ENCODE measurements around the gene SCYGR3.

SCYGR3 gene, protein sequence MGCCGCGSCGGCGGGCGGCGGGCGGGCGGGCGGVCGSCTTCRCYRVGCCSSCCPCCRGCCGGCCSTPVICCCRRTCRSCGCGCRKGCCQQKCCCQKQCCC

DNA sequence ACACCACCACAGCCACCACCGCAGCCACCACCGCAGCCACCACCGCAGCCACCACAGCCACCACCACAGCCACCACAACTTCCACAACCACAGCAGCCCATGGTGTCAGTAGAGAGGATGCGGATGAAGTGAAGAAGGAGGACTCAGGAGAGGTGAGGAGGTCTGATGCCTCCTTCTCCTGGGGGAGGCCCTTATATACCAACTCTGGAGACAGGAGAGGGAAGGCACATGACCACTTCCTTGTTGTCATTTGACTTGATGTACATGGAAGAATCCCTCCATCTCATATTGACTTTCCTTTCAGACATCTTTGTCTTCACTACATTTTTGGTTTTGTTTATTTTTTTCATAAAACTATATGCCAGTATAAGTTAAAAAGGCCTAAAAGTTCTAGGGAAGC, at the start of gene SCYGR3:
SCYGR3 (minus strand) TSS at position 101 of the 400 bp plus-strand sequence; CDS start at position 101, 0 bp downstream.
- no peak for DNase-seq (ENCODE audit: low read depth)

DNA sequence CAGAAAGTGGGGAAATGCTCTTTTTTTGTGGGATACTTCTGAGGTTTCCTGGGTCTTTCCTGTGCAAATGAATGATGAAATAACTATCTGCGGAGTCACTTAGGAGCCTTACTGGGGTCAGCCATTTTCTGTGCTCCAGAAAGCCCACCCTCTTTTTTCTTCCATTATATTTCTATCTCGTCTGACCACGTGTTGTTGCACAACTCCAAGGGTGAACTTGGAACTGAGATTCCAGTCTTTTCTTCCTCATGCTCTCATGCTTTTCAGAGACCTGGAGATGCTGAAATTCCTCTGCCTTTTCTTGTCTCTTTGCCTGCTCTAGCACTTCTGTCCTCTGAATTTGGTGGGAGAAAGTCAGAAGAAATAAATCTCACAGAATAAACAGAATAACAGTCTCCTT, 47.2 kb upstream of the SCYGR3 start:
- DNase-seq (ENCODE audit: low read depth), result no peak

DNA sequence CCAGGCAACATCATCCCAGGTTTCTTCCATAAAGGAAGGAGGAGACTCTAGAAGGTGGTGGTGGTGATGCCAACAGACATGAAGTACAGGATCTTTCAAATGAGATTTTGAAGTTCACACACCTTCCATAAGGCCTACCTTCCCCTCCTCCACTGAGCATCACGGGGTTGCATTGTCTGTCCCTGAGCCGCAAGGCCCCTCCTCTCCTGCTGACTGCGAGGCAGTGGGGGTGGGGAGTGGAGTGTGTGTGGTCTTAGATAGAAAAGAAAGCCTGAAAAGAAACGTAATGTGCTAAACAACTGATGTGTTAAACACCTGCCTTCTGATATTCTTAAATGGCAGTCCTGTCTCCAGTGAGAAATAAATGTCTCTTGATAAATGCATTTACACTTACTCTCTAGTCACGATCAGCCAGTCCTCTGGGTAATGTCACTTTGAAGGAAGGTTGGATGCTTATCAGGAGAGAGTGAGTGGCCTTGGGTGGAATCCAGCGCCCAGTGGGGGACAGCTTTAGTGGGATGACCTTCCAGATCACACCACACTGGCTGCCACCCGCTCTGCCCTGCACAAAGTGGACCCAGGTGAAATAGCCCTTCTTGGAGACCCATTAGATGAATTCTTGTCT, 46.5 kb upstream of the SCYGR3 start:
- no peak for DNase-seq (ENCODE audit: low read depth)

- no peak for DNase-seq (ENCODE audit: low read depth)
Observed at GRCh38 chr2:227657199-227657845, 42.7 kb upstream of the SCYGR3 start.

DNA sequence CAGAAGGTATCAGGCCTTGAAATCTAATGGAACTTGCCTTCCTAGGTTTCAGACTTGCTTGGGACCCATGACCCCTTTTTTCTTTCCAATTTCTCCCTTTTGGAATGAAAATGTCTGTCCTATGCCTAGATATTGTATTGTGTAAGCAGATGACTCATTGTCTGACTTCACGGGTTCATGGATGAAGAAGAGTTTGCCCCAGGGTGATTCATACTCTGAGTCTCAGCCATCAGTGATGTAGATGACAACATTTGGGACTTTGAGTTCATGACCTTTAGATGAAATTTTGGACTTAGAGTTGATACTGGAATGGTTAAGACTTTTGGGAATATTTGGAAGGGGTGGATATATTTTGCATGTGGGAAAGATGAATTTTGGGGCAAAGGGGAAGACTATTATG, 40.8 kb upstream of the SCYGR3 start:
- DNase-seq (ENCODE audit: low read depth), result no peak

GRCh38 chr2:227654426-227654825, 39.8 kb upstream of the SCYGR3 start:
- DNase-seq (ENCODE audit: low read depth), result no peak

GRCh38 chr2:227653419-227653818, 38.8 kb upstream of the SCYGR3 start:
- DNase-seq (ENCODE audit: low read depth), result no peak

- no peak for DNase-seq (ENCODE audit: low read depth)
Observed at GRCh38 chr2:227643990-227644551, 29.4 kb upstream of the SCYGR3 start.

DNA sequence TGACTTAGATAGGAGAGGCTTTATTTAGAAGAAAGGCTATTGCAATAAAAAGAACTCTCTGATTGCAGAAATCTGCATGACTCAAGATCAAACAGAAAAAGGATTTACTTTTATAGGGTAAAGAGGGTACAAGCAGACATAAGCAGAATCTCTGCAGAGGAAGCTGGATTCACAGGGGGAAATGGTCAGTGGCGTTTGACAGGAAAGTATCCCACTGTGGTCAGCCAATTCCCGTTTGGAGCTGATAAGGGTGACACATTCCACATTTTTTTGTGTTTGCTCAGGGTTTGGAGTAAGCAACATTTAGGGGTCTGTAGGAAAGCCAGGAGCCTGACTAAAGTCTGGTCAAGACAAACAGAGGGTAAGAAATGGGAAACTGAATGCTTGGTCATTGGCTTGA, 28.0 kb upstream of the SCYGR3 start:
- no peak for DNase-seq (ENCODE audit: low read depth)

- DNase-seq (ENCODE audit: low read depth), result no peak
Observed at GRCh38 chr2:227634201-227634600, 19.6 kb upstream of the SCYGR3 start.

GRCh38 chr2:227632827-227633226, 18.2 kb upstream of the SCYGR3 start:
- DNase-seq (ENCODE audit: low read depth), result no peak

- no peak for DNase-seq (ENCODE audit: low read depth)
Observed at GRCh38 chr2:227630322-227630721, 15.7 kb upstream of the SCYGR3 start.

DNA sequence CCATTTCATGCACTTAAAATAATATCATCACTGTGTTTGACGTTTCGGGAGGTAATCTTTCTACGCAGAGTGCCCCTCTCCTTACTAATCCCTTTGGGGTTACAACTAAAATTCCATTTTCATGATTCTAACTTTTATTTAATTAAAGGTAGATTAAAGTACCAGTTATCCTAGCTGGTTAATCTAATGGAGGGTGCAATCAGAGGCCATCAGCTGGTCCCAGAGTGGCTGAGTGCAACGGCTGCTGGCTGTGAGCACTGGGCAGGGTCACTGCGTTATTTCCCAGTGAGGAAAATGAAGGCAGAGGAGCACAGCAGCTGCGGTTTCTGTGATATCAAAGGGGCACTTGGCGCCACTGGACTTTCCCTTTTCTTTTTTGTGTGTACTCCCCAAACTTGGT, 14.8 kb upstream of the SCYGR3 start:
- no peak for DNase-seq (ENCODE audit: low read depth)

- no peak for DNase-seq (ENCODE audit: low read depth)
Observed at GRCh38 chr2:227627769-227628168, 13.1 kb upstream of the SCYGR3 start.

DNA sequence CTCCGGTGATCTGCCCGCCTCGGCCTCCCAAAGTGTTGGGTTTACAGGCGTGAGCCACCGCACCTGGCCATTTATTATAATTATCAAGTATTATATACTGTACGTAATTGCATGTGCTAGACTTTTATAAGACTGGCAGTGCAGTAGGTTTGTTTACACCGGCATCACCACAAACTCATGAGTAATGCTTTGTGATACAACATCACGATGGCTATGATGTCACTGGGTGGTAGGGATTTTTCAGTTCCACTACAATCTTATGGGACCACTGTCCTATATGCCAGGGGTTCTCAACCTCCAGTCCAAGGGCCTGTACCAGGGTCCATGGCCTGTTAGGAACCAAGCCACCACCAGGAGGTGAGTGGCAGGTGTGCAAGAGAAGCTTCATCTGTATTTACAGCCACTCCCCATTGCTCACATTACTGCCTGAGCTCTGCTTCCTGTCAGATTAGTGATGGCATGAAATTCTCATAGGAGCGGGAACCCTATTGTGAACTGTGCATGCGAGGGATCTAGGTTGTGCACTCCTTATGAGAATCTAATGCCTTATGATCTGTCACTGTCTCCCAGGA, 12.0 kb upstream of the SCYGR3 start:
- DNase-seq (ENCODE audit: low read depth), result no peak

- DNase-seq (ENCODE audit: low read depth), result no peak
Observed at GRCh38 chr2:227625420-227625819, 10.8 kb upstream of the SCYGR3 start.

- no peak for DNase-seq (ENCODE audit: low read depth)
Observed at GRCh38 chr2:227623226-227623625, 8.6 kb upstream of the SCYGR3 start.

DNA sequence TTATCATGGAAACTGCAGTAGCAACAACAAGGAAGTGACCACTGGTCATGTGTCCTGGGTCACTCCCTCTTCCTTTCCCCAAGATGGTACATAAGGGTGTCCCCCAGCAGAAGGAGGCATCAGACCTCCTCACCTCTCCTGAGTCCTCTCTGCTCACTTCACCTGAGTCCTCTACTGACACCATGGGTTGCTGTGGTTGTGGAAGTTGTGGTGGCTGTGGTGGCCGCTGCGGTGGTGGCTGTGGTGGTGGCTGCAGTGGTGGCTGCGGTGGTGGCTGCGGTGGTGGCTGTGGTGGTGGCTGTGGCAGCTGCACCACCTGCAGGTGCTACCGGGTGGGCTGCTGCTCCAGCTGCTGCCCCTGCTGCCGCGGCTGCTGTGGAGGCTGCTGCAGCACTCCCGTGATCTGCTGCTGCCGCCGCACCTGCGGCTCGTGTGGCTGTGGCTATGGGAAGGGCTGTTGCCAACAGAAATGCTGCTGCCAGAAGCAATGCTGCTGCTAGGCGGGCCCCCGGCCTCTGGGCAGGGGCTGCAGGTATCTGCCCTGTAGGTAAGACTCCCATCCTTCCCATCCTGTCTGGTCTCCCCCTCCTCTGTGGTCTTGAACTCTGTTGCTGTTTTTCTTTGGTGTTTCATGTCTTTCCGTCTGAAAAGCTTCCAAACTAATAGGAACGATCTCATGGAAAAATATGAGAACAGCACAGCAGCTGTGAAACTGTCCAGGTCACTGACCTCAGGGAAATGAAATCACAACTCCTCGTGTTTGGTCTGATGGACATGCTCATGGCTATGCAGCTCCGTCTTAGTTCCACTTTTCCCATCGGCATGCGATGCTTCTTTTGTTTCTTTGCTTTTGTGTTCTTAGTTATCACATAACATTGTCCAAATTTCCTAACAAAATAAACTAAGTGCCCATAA, 2.9 kb upstream of the SCYGR3 start, which contains the start of gene SCYGR4:
SCYGR4 (plus strand) TSS at position 183 of the 915 bp plus-strand sequence; CDS start at position 183, 0 bp downstream.
- DNase-seq (ENCODE audit: low read depth), result no peak

DNA sequence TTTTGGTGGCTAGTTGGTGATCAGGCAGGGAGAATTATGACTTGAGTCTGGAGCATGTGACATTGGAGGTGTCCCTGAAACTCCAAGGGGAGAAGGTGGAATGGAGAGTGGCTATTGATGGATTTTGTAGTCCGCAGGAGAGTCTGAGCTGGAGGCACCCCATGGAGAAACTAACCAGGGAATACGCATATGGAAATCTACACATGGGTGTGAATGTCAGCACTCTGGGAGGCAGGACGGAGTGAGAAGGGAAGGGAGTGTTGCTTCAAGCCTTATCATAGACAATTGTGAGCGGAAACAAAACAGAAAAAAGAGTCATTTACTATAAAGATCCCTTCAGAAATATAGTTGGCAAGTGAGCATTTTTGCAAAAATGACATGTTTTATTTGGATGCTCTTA, 2.0 kb upstream of the SCYGR3 start:
- DNase-seq (ENCODE audit: low read depth), result no peak

DNA sequence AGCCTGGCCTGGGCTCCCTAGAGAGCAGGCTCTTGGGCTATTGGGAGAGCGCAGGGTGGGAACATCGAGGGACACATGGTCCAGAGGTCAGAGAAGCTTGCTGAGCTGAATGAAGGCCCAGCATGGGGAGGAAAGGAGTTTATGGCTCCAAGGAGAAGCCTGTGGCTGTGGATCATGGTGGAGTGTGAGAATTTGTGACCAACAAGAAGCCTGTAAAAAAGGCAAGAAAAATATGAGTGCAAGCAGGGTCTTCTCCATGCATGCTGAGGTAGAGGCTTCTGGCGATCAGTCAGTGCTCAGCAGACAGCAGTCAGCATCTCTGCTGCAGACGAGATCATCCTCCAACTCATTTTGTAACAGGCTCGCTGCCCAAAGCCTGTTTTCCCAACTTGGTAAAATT, 1.3 kb upstream of the SCYGR3 start:
- no peak for DNase-seq (ENCODE audit: low read depth)

DNA sequence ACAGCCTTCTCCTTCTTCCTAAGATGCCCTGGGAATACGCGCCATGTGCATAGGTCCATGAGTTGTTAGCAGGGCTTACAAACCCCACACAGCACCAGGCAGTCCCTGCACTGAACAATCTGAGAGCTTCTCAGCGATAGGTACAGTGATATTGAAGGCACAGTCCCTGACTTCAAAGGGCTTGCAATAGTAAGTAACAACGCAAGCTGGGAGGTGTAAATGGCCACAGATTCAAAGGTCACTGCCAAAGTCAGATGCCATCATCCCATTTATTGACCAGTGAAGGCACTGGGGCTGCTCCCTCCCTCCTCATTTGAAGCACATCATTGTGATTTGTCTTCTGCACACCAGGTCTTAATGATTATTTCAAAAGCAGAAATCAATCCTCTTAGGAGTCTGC, 541 bp upstream of the SCYGR3 start:
- DNase-seq (ENCODE audit: low read depth), result no peak

DNA sequence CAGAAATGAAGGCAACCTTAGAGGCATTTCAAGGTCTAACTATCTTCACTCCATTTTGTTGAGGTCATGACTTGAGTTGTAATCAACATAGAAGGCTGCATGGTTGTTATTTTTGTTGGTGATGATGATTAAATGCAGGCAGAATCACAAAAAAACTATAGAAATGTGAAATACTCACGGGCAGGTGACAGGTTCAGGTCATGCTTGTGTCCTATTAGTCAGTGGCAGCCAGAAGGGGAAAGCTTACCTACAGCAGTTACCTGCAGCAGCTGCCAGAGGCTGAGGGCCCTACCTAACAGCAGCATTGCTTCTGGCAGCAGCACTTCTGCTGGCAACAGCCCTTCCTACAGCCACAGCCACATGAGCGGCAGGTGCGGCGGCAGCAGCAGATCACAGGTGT, 394 bp downstream of the SCYGR3 start:
- no peak for DNase-seq (ENCODE audit: low read depth)

Data from T-helper 22 cell (primary cell).